Measurements from ENCODE around the gene CDH4.

The CDH4 gene

GRCh38 chr20:61762886-61763739 is 511.1 kb downstream of the CDH4 start:
- DNase-seq, result no peak

- no peak for DNase-seq
Measured at GRCh38 chr20:61763740-61764400, 511.8 kb downstream of the CDH4 start.

GRCh38 chr20:61764471-61765025 is 512.5 kb downstream of the CDH4 start:
- DNase-seq, result no peak

GRCh38 chr20:61765081-61765870 is 513.2 kb downstream of the CDH4 start:
- no peak for DNase-seq

GRCh38 chr20:61765871-61766654 is 514.0 kb downstream of the CDH4 start:
- no peak for DNase-seq

- peak; percentile 24 for DNase-seq
Measured at GRCh38 chr20:61766921-61767610, 515.0 kb downstream of the CDH4 start.

GRCh38 chr20:61767761-61768494 is 515.9 kb downstream of the CDH4 start:
- no peak for DNase-seq

- no peak for DNase-seq
Measured at GRCh38 chr20:61768571-61769285, 516.7 kb downstream of the CDH4 start.

- DNase-seq, result no peak
Measured at GRCh38 chr20:61769286-61769832, 517.3 kb downstream of the CDH4 start.

- no peak for DNase-seq
Measured at GRCh38 chr20:61770113-61770585, 518.1 kb downstream of the CDH4 start.

- DNase-seq, result no peak
Measured at GRCh38 chr20:61771805-61772350, 519.8 kb downstream of the CDH4 start.

GRCh38 chr20:61772828-61773631 is 521.0 kb downstream of the CDH4 start:
- no peak for DNase-seq

GRCh38 chr20:61773926-61774587 is 522.0 kb downstream of the CDH4 start:
- DNase-seq, result no peak

- no peak for DNase-seq
Measured at GRCh38 chr20:61775423-61775822, 523.4 kb downstream of the CDH4 start.

- DNase-seq, result no peak
Measured at GRCh38 chr20:61776491-61777075, 524.5 kb downstream of the CDH4 start.

GRCh38 chr20:61777773-61778494 is 525.9 kb downstream of the CDH4 start:
- no peak for DNase-seq

GRCh38 chr20:61778495-61778863 is 526.4 kb downstream of the CDH4 start:
- no peak for DNase-seq

Data from RPMI8226 (cell line).